ENCODE measurements around the gene GRM5.

GRCh38 chr11:88695689-88696414 lies 369.9 kb downstream of the GRM5 start:
- TF ChIP-seq ZFX (IDR thresholded peaks at IDR 0.05; ENCODE audit: borderline replicate concordance) (no peak), CTCF (IDR thresholded peaks at IDR 0.05) (no peak)
